MM.1S (cell line): ENCODE measurements around the gene BCL6.

ENCODE experiments used
- DNase-seq: peaks from one replicate; pipeline ENCODE4 v3.0.0-alpha.2; 2015
- H2AFZ ChIP-seq: fragments of 300-600 bp; sonication (generic); 2 replicates; pipeline ENCODE4 v1.6.0; 2016; ENCODE audit warnings: antibody characterized with exemption, low read length
- H3F3A ChIP-seq: fragments of 300-600 bp; sonication (generic); 2 replicates; pipeline ENCODE4 v1.6.1; 2016; ENCODE audit warnings: mild to moderate bottlenecking, antibody characterized with exemption, low read length, moderate library complexity, mixed read lengths; ENCODE audit not compliant: insufficient read depth
- H3K27ac ChIP-seq: fragments of 300-600 bp; sonication (generic); 2 replicates; pipeline ENCODE4 v1.5.1; 2016; ENCODE audit warnings: mild to moderate bottlenecking, low read length
- H3K27me3 ChIP-seq: fragments of 300-600 bp; sonication (generic); replicated peaks from 2 replicates; pipeline ENCODE4 v1.6.0; 2016; ENCODE audit warnings: low read length; ENCODE audit not compliant: insufficient read depth
- H3K36me3 ChIP-seq: fragments of 300-600 bp; sonication (generic); replicated peaks from 2 replicates; pipeline ENCODE4 v1.6.1; 2016; ENCODE audit warnings: mild to moderate bottlenecking, low read length, mixed read lengths; ENCODE audit not compliant: insufficient read depth
- H3K4me1 ChIP-seq: fragments of 300-600 bp; sonication (generic); 2 replicates; pipeline ENCODE4 v1.6.1; 2016; ENCODE audit warnings: low read length, mixed read lengths
- H3K4me2 ChIP-seq: fragments of 300-600 bp; sonication (generic); 2 replicates; pipeline ENCODE4 v1.6.0; 2016; ENCODE audit warnings: low read depth, low read length
- H3K4me3 ChIP-seq: fragments of 300-600 bp; sonication (generic); 2 replicates; pipeline ENCODE4 v1.5.1; 2016; ENCODE audit warnings: low read length, mixed read lengths
- H3K79me2 ChIP-seq: fragments of 300-600 bp; sonication (generic); 2 replicates; pipeline ENCODE4 v1.6.1; 2016; ENCODE audit warnings: mixed run types, low read length, mixed read lengths
- H3K9ac ChIP-seq: fragments of 300-600 bp; sonication (generic); 2 replicates; pipeline ENCODE4 v1.6.1; 2016; ENCODE audit warnings: low read length, mixed read lengths
- H3K9me2 ChIP-seq: fragments of 300-600 bp; sonication (generic); replicated peaks from 2 replicates; pipeline ENCODE4 v1.6.1; 2016; ENCODE audit warnings: mild to moderate bottlenecking, low read length, mixed read lengths; ENCODE audit not compliant: insufficient read depth
- H3K9me3 ChIP-seq: fragments of 300-600 bp; sonication (generic); replicated peaks from 2 replicates; pipeline ENCODE4 v1.6.1; 2016; ENCODE audit warnings: mild to moderate bottlenecking, low read length, mixed read lengths; ENCODE audit not compliant: insufficient read depth
- H4K20me1 ChIP-seq: fragments of 300-600 bp; sonication (generic); 2 replicates; pipeline ENCODE4 v1.6.1; 2016; ENCODE audit warnings: mild to moderate bottlenecking, low read length, moderate library complexity, mixed read lengths; ENCODE audit not compliant: insufficient read depth
- CTCF ChIP-seq: fragments of 300-600 bp; sonication (generic); IDR thresholded peaks from 2 replicates; pipeline ENCODE4 v1.5.1; 2016; ENCODE audit warnings: antibody characterized with exemption, low read length, mixed read lengths
- EZH2 ChIP-seq: fragments of 300-600 bp; sonication (generic); optimal IDR thresholded peaks from 2 replicates; pipeline ENCODE3; 2017; ENCODE audit warnings: low read depth, mild to moderate bottlenecking, antibody characterized with exemption, low read length, mixed read lengths
- EZH2phosphoT487 ChIP-seq: fragments of 300-600 bp; sonication (generic); IDR thresholded peaks from 2 replicates; pipeline ENCODE4 v1.6.1; 2018; ENCODE audit warnings: antibody characterized with exemption, low read length

The BCL6 gene

GRCh38 chr3:187737368-187738070 lies 7.7 kb downstream of the BCL6 start:
- Histone ChIP-seq H3K36me3 (no peaks in the 10 kb centered on the region), H2AFZ (peak overlapping the region; percentile 83), H3K27ac (no peak overlapping the region), H4K20me1 (no peaks in the 10 kb centered on the region), H3K9me3 (no peaks in the 10 kb centered on the region), H3K9me2 (no peaks in the 10 kb centered on the region), H3K4me2 (peak overlapping the region; percentile 98), H3K4me1 (peaks cover 10% of the 10 kb centered on the region), H3K9ac (peak overlapping the region; percentile 5; the same call in 1 of the 2 replicates), H3F3A (peaks cover 13% of the 10 kb centered on the region), H3K27me3 (peaks cover 28% of the 10 kb centered on the region), H3K4me3 (peak overlapping the region; percentile 75), H3K79me2 (no peaks in the 10 kb centered on the region)
- TF ChIP-seq EZH2phosphoT487, result no peak
- peak; percentile 65 for TF ChIP-seq EZH2
- TF ChIP-seq CTCF, result 0 out of 2 replicates have a peak, but pooled peaks have one; percentile 8
- no peak for DNase-seq

- no peaks in the 10 kb centered on the region for H4K20me1 ChIP-seq
- no peak overlapping the region for H3K4me3 ChIP-seq
- H3K27ac ChIP-seq, result no peak overlapping the region
- H3K4me2 ChIP-seq, result peak overlapping the region; percentile 98; the same call in 1 of the 2 replicates
- no peaks in the 10 kb centered on the region for H3K9me2 ChIP-seq
- no peaks in the 10 kb centered on the region for H3K9me3 ChIP-seq
- no peak for DNase-seq
- H2AFZ ChIP-seq, result no peak overlapping the region
- H3K27me3 ChIP-seq, result peaks cover 24% of the 10 kb centered on the region
- no peak overlapping the region for H3K9ac ChIP-seq
- H3F3A ChIP-seq, result peaks cover 13% of the 10 kb centered on the region
- H3K4me1 ChIP-seq, result peaks cover 10% of the 10 kb centered on the region
- no peaks in the 10 kb centered on the region for H3K79me2 ChIP-seq
- H3K36me3 ChIP-seq, result no peaks in the 10 kb centered on the region
- no peak for TF ChIP-seq EZH2
- TF ChIP-seq CTCF, result no peak
- no peak for TF ChIP-seq EZH2phosphoT487
Observed at GRCh38 chr3:187737006-187737367, 8.3 kb downstream of the BCL6 start.

GRCh38 chr3:187736418-187736871 lies 8.8 kb downstream of the BCL6 start:
- Histone ChIP-seq H3K9ac (no peak overlapping the region), H3K4me3 (no peak overlapping the region), H3K79me2 (no peaks in the 10 kb centered on the region), H3K9me3 (no peaks in the 10 kb centered on the region), H3K36me3 (no peaks in the 10 kb centered on the region), H3K9me2 (no peaks in the 10 kb centered on the region), H4K20me1 (no peaks in the 10 kb centered on the region), H3K4me2 (no peak overlapping the region), H2AFZ (no peak overlapping the region), H3K4me1 (peaks cover 7% of the 10 kb centered on the region), H3F3A (peaks cover 13% of the 10 kb centered on the region), H3K27me3 (peaks cover 20% of the 10 kb centered on the region), H3K27ac (no peak overlapping the region)
- no peak for DNase-seq
- TF ChIP-seq EZH2phosphoT487 (no peak), EZH2 (no peak), CTCF (no peak)
